HEK293T (cell line): ENCODE data around the gene HAUS3.
"Not testable (repeated sequence)": the region's sequence is repeated elsewhere in the genome, so short reads cannot be mapped to it uniquely, and the experiment has no call there.

Experiments
- ARNT ChIP-seq: fragments of 450-650 bp; IDR thresholded peaks from 2 replicates; pipeline ENCODE4 v1.6.1; 2017; ENCODE audit warnings: mild to moderate bottlenecking
- BHLHE40 ChIP-seq: fragments of 450-650 bp; IDR thresholded peaks from 2 replicates; pipeline ENCODE4 v1.6.1; 2016; ENCODE audit warnings: mild to moderate bottlenecking, moderate library complexity, borderline replicate concordance
- ELF4 ChIP-seq: fragments of 450-650 bp; IDR thresholded peaks from 2 replicates; pipeline ENCODE4 v1.6.1; 2017; ENCODE audit warnings: antibody characterized with exemption
- FOXK2 ChIP-seq: fragments of 450-650 bp; IDR thresholded peaks from 2 replicates; pipeline ENCODE4 v1.6.1; 2016; ENCODE audit warnings: mild to moderate bottlenecking
- L3MBTL2 ChIP-seq: fragments of 450-650 bp; conservative IDR thresholded peaks from 2 replicates; pipeline ENCODE4 v1.6.1; 2016; ENCODE audit warnings: mild to moderate bottlenecking
- NFRKB ChIP-seq: fragments of 450-650 bp; IDR thresholded peaks from 2 replicates; pipeline ENCODE4 v1.6.1; 2016; ENCODE audit warnings: mild to moderate bottlenecking, moderate library complexity
- PKNOX1 ChIP-seq: fragments of 450-650 bp; IDR thresholded peaks from 2 replicates; pipeline ENCODE4 v1.6.1; 2016
- SUZ12 ChIP-seq: fragments of 450-650 bp; IDR thresholded peaks from 2 replicates; pipeline ENCODE4 v1.6.1; 2016; ENCODE audit warnings: mild to moderate bottlenecking
- TARDBP ChIP-seq: fragments of 450-650 bp; IDR thresholded peaks from 2 replicates; pipeline ENCODE4 v1.6.1; 2016

GRCh38 chr4:2221378-2221777, 20.5 kb downstream of the HAUS3 start:
- not testable (repeated sequence) for TF ChIP-seq L3MBTL2, BHLHE40, ARNT, SUZ12, TARDBP, FOXK2, PKNOX1, NFRKB, ELF4
